Measurements from ENCODE around the gene AQP12A. TPM values are rescaled to one million over a fixed set of nuclear protein-coding genes. Genes with fewer than 3 reads are reported as not detected.
"Not testable (repeated sequence)": the region's sequence is repeated elsewhere in the genome, so short reads cannot be mapped to it uniquely, and the experiment has no call there.

Gene AQP12A
- total RNA-seq, 1 experiment from 2014 or later, result not detected

DNA sequence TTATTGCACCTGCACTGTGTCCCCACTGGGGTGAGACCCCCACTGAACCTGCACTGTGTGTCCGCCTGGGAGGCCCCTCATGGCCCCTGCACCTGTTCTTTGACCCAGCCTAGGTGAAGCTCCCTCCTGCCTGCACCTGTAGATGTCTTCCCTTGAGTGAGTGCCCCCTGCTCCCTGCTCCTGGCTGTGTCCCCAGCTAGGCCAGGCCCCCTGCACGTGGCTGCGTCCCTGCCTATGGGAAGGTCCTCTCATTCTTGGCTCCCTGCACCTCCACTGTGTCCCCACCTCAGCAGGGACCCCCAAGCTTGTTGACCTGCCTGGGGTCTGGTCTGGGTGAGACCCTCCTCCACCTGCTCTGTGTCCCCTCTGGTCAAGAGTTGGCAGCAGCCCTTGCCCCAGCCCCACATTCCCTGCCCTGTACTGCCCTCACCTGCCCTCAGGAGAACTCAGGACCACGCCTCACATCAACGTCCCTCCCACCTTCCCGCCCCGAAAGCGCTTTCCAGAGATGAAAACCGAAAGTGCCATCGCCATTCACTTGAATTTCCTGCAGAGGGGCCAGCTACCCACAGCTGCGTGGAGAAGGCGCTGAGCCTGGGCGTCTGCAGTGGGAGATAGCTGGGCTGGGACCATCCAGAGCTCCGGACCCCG, 8.2 kb upstream of the AQP12A start:
- DNase-seq (ENCODE audit: low read depth, low spot score); in situ Hi-C loops (cut with HindIII; ENCODE audit: low pct_unique_long_range_greater_than_20kb, low sequenced_read_pairs): not testable (repeated sequence)

DNA sequence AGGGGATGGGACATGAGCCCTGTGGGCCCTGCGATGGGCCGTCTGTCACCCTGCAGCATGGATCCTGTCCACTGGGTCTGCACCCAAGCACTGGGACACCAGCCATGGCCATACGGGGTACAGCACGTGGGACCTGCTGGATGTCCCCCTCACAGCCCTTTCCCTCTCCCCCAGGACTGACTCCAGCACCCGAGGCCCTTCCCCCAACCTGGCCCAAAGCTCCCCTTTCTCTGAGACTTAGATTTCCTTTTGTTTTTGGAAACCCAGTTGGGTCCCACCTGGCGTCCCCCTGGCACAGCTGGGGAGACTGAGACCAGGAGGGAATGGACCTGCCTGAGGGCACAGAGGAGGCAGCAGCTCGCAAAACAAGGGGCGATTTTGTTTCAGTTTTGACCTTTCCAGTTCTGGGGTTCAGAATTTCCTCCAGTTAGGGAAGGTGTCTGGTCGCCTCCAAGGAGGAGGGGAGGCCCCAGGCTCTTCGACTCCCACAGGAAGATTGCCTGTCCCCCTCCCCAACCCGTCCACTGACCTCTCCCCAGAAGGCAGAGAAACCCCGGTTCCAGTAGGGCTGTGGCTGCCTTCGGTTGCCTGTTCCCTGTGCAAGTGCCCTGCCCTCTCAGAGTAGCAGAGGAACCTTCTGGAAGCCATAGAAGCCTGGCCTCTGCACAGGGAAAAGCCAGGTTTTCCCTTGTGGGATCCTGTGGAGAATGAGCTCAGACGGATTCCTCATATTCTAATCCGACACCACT, 7.5 kb upstream of the AQP12A start:
- DNase-seq (ENCODE audit: low read depth, low spot score); in situ Hi-C loops (cut with HindIII; ENCODE audit: low pct_unique_long_range_greater_than_20kb, low sequenced_read_pairs): not testable (repeated sequence)

DNA sequence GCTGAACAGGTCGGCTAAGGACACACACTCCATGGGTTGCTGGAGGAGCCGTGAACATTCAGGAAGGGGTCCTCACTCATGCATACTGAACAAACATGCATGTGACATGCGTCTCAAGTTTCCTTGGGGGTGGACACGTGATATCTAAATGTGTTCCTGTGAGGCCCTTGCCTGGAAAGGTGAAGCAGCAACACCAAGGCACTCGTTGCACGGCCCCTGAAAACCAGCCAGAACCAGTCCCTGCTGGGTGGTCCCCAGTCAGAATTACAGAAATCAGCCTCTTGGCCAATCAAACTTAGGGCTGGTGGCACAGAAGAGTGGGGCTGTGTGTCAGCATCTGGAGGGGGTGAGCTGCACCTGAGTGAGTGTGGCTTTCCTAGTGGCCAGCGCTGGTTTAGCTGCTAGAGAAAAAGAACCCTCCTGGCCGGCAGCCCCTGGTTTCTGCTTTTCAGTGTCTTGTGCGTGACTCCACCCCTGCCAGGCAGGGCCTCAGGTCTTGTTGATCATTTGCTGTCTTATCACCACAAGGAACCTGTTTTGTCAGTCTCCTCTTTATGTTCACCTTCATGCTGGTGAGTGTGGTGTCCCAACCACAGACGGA, 5.8 kb upstream of the AQP12A start:
- no peak for DNase-seq (ENCODE audit: low read depth, low spot score)
- in situ Hi-C loops (cut with HindIII; ENCODE audit: low pct_unique_long_range_greater_than_20kb, low sequenced_read_pairs), result no loop called here

DNA sequence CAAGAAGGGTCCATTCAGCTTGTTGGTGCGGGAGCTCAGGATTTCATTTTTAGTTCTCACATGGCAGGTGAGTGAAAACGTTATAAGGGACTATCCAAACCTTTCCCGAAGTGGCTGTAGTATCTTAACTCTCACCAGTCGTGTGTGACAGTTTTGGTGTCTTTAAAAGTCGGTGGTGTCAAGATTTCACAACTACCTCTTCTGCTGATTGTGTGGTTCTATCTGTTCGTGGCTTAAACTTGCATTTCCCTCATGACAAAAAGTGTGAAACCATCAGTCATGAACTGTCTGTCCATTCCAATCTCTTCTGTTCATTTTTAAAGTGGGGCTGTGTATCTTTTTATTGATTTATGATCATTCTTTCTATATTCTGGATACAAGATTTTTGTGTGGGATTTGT, 5.2 kb upstream of the AQP12A start:
- in situ Hi-C loops (cut with HindIII; ENCODE audit: low pct_unique_long_range_greater_than_20kb, low sequenced_read_pairs), result no loop called here
- no peak for DNase-seq (ENCODE audit: low read depth, low spot score)

DNA sequence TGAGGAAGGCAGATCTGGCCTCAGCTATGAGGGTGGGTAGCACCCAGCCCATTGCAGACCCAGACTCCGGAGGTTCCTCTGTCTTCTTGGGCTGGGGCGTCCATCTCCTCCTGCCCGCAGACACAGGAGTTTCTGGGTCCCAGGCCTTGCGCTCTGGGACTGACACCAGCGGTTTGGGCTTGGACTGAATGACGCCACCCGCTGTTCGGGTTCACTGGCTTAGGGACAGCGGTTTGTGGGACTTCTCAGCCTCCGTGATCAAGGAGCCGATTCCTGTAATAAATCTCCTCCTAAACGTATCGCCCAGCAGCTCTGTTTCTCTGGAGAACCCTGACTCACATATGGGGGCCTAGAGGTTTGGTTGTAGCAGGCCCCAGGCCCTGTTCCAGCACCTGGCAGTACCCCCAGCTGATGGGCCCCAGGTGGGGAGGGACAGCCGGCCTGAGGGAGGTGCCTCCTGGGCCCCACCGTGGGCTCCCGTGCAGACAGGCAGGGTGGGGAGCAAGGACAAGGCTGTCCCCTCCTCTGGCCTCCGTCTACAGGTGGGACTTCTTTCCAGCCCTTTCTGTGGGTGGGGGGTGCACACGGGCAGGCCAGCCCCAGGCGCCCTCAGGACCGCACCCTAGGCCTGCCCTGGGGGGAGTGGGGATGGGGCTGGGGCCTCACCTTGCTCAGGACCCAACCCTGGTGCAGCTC, 4.5 kb upstream of the AQP12A start:
- DNase-seq (ENCODE audit: low read depth, low spot score), result no peak
- in situ Hi-C loops (cut with HindIII; ENCODE audit: low pct_unique_long_range_greater_than_20kb, low sequenced_read_pairs), result no loop called here

GRCh38 chr2:240687741-240688552, 3.7 kb upstream of the AQP12A start:
- in situ Hi-C loops (cut with HindIII; ENCODE audit: low pct_unique_long_range_greater_than_20kb, low sequenced_read_pairs), result no loop called here

GRCh38 chr2:240688553-240688919, 3.1 kb upstream of the AQP12A start:
- no peak for DNase-seq (ENCODE audit: low read depth, low spot score)
- in situ Hi-C loops (cut with HindIII; ENCODE audit: low pct_unique_long_range_greater_than_20kb, low sequenced_read_pairs), result no loop called here

More at GRCh38 chr2:240687741-240688552, 3.7 kb upstream of the AQP12A start:
- no peak for DNase-seq (ENCODE audit: low read depth, low spot score)

DNA sequence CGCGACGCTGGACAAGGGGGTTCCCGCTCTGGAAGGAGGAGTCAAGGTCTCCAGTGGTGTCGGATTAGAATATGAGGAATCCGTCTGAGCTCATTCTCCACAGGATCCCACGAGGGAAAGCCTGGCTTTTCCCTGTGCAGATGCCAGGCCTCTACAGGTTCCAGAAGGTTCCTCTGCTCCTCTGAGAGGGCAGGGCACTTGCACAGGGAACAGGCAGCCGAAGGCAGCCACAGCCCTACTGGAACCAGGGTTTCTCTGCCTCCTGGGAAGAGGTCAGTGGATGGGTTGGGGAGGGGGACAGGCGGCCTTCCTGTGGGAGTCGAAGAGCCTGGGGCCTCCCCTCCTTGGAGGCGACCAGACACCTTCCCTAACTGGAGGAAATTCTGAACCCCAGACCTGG, 1.7 kb upstream of the AQP12A start:
- no peak for DNase-seq (ENCODE audit: low read depth, low spot score)
- in situ Hi-C loops (cut with HindIII; ENCODE audit: low pct_unique_long_range_greater_than_20kb, low sequenced_read_pairs), result no loop called here

GRCh38 chr2:240690421-240691074, 1.1 kb upstream of the AQP12A start:
- in situ Hi-C loops (cut with HindIII; ENCODE audit: low pct_unique_long_range_greater_than_20kb, low sequenced_read_pairs), result not testable (repeated sequence)

GRCh38 chr2:240691075-240691427, 615 bp upstream of the AQP12A start:
- DNase-seq (ENCODE audit: low read depth, low spot score); in situ Hi-C loops (cut with HindIII; ENCODE audit: low pct_unique_long_range_greater_than_20kb, low sequenced_read_pairs): not testable (repeated sequence)

More at GRCh38 chr2:240690421-240691074, 1.1 kb upstream of the AQP12A start:
- DNase-seq (ENCODE audit: low read depth, low spot score), result not testable (repeated sequence)

- DNase-seq (ENCODE audit: low read depth, low spot score); in situ Hi-C loops (cut with HindIII; ENCODE audit: low pct_unique_long_range_greater_than_20kb, low sequenced_read_pairs): not testable (repeated sequence)
Observed at GRCh38 chr2:240692583-240693561, 1.2 kb downstream of the AQP12A start.

- DNase-seq (ENCODE audit: low read depth, low spot score); in situ Hi-C loops (cut with HindIII; ENCODE audit: low pct_unique_long_range_greater_than_20kb, low sequenced_read_pairs): not testable (repeated sequence)
Observed at GRCh38 chr2:240694304-240694703, 2.6 kb downstream of the AQP12A start.

GRCh38 chr2:240695593-240695992, 3.9 kb downstream of the AQP12A start:
- DNase-seq (ENCODE audit: low read depth, low spot score); in situ Hi-C loops (cut with HindIII; ENCODE audit: low pct_unique_long_range_greater_than_20kb, low sequenced_read_pairs): not testable (repeated sequence)

- in situ Hi-C loops (cut with HindIII; ENCODE audit: low pct_unique_long_range_greater_than_20kb, low sequenced_read_pairs); DNase-seq (ENCODE audit: low read depth, low spot score): not testable (repeated sequence)
Observed at GRCh38 chr2:240696469-240696868, 4.8 kb downstream of the AQP12A start.

GRCh38 chr2:240698852-240699561, 7.3 kb downstream of the AQP12A start:
- DNase-seq (ENCODE audit: low read depth, low spot score); in situ Hi-C loops (cut with HindIII; ENCODE audit: low pct_unique_long_range_greater_than_20kb, low sequenced_read_pairs): not testable (repeated sequence)
